NCI-H1694 (cell line): Measurements from ENCODE around the gene ARHGEF38.

Experiments used
- DNase-seq: peaks from one replicate; lab custom pipeline; 2025; lab: John Stamatoyannopoulos, UW

The ARHGEF38 gene

DNA sequence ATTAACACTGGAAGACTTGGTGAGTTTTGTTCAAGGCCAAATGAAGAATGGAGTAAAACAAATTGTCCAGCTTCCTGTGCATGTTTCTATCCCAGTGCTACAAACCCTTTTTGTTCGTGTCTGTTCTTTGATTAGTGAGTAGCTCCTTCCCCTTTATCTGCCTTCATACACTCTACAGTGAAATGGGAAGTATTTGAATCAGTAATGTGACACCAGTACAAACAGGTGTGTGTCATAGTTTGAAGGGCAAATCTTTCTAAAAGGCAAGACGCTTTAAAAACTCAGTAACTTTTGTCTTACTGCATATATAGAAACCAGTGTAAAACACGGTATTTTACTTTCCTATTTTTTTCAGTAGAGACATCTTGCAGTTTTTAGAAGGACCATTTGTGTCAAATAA lies 5.9 kb downstream of the ARHGEF38 start:
- no peak for DNase-seq

GRCh38 chr4:105560421-105560848 lies 8.0 kb downstream of the ARHGEF38 start:
- no peak for DNase-seq

DNA sequence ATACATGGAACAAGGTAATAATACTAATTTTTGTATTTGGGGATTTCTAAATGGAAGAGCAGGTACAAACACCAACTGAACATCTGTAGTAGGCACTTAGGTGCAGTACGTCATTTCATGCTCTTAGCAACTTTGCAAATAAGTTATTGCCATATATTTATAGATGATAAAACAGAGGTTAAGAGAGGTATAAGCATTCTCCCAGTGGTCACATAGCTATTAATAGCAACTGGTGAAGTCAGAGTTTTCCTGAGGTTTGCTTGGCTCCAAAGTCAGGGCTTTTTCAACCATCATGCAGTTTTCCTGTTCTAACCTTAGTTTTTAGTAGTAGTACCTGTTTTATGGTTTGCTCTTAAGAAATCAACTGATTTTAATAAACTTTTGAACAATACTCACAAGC lies 10.9 kb downstream of the ARHGEF38 start:
- no peak for DNase-seq

DNA sequence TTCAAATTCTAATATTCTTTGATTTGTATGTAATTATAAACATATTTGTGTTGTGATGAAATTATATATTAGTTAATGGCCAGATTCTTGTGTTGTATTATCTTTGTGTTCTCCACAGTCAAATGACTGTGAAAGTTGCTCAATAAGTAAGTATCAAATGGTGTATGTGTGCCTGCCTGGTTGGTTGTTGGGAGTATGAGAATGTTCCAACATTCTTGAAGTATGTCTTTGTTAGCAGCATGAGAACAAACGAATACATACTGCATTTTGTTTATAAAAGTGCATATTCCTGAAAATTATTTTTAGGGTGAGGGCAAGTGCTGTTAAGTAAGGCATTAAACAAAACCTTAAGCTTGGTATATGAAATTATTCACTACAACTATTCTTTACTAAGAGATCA lies 16.2 kb downstream of the ARHGEF38 start:
- no peak for DNase-seq

DNA sequence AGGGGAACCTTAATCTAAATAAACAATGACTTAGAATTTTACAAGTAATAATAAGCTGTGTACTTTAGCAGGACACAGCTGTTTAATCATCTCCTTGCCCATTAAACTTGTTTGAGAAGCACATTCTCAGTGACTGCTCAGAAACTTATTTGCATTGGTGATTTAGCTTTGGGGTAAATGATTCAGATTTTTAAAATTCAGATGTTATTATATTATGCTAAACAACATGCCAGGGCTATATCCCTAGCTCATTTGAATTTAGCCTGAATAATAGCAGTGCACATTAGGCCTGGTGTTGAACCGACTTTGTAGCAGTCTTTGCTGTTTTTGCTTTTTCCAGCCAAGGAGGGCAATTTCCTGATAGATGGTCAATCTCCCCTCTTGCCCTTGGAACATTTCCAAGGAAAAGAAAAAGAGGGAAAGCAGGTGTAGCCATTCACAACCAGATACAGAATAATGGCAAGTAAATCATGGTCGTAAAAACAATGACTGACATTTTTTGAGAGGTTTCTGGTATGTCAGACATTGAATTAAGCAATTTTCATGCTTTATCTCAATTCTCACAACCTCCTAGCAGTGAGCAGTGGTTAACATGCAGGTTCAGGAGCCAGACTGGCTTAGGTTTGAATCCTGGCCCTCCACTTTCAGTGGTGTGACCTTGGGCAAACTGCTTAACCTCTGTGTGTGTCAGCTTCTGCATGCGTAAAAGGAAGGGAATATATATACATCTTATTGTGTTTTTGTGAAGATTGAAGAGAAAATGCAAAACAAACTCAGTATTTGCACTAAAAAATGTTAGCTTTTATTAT lies 16.8 kb downstream of the ARHGEF38 start:
- no peak for DNase-seq

DNA sequence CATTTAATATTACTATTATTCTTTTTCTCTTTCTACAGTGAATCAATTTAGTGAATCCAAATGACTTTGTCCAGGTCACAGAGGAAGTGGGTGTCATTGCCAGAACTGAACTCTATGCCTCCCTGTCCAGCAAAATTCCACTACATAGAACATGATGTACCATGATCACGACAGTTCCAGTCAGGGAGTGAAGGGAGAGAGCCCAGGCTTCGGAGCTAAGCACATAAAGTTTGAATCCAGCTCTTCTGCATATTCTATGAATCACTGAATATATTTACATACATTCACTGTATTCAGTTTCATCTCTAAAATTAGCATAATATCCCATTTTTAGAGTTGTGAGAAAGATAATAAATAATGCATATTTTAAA lies 17.4 kb downstream of the ARHGEF38 start:
- DNase-seq: no peak

- DNase-seq: no peak
These were observed 19.9 kb downstream of the ARHGEF38 start for GRCh38 chr4:105572296-105572695.

- DNase-seq: no peak
These were observed 34.4 kb downstream of the ARHGEF38 start for GRCh38 chr4:105586638-105587328.

DNA sequence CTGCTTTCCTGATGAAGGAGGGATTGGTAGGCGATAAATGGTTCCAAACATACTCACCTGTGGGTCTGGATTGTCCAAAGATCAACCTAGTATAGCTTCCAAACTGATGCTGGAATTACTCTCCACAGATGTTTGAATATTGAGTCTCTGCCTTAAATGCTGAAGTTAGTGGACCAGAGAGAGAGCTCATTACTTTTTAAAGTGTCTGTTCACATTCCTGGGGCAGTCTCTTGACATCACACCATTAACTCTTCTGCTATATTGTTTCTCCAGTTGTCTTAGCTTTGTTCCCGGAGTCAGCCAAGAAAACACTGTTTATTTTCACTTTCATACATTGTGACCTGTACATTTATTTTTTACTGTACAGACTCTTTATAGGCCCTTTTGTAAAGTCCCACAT lies 35.4 kb downstream of the ARHGEF38 start:
- DNase-seq: no peak

DNA sequence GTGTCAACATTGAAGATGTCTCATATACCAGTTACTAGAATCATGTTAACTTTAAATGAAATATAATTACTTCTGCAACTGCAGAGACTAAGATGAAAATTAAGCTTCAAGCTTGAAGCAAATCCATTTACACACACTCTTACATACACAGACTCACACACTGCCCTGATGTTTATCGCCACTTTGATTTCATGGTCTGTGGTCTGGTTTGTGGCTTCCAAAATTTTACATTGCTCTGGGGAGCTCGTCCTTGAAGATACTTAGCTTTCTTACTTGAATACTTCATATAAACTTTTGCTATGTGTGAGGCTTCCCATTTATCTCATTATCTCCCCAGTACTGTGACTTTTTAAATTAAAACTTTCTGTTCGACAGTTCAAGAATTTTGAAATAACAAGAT lies 35.8 kb downstream of the ARHGEF38 start:
- DNase-seq: no peak

DNA sequence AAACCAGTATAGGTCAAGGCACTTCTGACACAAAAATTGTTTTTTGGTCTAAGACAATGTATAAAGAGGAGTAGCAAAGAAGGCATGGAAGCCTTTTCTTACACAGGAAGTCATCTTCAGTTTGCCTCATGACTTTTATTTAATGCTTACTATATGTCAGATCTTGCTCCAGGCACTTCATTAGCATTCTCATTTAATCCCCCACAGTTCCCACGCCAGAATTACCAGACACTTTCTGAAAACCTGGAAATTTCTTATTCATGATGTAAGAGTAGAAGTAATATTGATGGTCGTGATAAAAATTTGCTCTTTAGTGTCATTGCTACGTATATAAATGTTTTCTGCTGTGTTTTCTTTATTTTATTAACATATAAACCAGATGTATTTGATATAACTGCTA lies 39.2 kb downstream of the ARHGEF38 start:
- DNase-seq: no peak

DNA sequence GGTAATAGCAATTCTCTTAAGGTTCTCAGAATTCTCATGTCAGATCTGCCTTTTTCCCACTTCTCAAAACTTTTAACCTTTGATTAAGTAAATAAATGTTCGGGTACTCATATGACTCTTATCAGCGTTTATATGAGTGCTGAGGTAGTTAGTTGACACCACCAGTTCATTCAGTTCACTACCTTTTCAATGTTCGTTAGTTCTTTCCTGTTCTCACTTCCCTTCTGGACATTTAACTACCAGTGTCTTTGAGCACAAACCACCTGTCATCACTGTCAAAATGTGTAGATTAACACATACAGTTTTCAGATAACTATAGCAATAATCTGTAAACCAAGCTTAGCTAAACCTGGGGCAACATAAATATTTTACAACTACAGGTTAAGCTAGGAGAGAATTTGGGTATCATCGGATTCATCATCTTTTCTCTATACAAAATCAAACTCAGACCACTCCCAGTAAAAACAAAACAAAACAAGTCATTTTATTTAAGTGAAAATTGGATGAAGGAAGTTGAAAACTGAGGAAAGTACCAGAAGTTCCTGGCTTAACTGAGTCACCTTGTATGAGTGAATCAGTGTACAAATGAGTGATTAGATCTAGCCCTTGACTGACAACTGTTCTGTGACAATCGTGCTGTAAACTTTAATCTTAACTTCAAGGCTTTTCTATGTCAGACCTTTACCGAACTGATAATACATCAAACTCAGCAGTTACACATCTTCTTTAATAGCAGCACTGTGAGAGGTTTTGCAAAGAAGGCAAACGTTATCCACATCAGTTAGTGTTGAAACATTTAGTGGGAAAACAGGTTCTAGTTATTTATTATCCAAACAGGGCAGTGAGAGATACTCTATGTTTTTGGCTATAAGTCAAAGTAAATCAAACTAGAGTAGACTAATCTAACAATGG lies 41.9 kb downstream of the ARHGEF38 start:
- no peak for DNase-seq

DNA sequence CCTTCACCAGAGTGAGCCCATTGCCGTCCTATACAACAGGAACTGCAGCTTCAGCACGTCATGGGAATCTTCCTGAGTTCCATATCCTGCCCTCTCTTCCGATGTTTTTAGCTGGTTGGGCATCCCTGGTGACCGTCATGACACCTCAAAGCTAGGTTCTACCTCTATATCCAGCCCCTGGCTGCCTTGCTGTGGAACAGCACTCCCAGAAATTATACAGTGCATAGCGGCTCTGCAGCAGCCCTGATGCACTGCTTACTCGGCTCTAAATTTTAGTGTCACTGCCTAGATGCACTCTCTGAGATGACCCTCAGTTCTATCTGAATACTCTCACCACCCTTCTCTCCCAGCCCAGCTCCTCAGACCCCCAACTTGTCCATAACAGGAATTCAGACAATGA lies 44.3 kb downstream of the ARHGEF38 start:
- no peak for DNase-seq

DNA sequence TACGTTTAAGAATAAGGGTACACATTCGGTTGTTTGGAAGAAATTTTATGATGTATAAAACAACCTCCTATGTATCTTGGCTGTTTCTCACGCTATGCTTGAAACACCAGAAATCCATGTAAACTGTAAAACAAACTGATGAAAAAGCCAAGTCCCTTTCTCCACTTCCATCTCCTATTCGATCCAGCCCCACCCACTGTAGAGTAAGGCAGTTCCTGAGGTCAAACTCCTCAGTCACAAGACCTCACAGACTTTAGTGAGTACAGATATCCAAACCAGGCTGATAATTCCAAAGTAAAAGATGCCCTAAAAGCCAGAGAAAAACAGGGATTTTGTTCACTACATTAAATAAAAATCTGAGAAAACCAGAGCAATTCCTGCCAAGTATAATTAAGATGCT lies 45.6 kb downstream of the ARHGEF38 start:
- no peak for DNase-seq

- DNase-seq: no peak
These were observed 46.4 kb downstream of the ARHGEF38 start for GRCh38 chr4:105598787-105599186.

DNA sequence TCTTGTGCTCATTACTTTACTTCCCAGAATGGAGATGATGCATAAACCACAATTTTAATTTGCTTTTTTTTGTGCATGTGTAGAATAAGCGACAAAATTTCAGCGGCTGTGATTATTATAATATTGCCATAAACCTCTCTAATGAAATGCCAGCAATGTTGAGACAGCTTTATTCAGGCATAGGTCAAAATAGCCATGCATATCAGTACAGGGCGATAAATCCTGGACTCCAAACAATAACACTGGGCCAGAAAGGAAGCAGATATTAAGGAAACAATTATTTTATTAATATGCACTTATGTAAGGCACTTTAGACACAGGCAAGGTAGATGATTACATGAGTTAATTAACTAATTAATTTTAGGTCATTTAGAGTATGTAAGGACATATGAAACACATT lies 47.1 kb downstream of the ARHGEF38 start:
- no peak for DNase-seq

GRCh38 chr4:105599932-105600655 lies 47.7 kb downstream of the ARHGEF38 start:
- DNase-seq: no peak

- no peak for DNase-seq
These were observed 48.5 kb downstream of the ARHGEF38 start for GRCh38 chr4:105600951-105601350.

DNA sequence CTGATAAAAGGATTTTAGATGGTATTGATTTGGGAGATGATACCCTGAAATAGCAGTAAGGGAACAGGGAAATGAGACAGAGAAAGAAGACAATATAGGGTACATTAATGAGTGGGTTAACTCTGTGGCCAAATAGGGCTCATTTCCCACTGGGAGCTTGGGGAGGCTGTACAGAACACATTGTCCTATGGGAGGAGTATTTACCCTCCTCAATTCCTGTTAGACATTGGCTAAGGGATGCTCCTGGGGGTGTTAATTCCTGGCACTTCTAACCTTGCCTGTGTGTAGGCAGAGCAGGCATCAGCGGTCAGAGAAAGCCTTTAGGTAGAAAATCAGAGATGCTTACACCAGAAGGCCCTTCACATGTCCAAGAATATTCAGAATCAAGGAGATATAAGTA lies 49.0 kb downstream of the ARHGEF38 start:
- no peak for DNase-seq

DNA sequence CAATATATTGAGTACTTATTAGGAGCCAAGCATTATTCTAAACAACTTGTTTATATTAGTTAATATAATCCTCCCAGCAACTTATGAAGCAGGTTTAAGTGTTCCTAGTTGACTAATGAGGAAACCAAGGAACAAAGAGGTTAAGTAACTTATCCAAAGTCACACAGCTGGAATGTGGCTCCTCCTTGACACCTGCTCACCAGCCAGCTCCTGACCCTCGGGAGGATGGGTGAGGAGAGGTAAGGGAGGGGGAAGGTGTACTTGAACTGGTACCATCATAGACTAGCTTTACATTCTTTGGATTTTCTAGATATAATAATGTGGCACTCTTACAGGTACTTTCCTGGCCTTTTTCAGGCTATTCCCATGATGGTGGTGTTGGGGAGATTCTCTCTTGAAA lies 50.7 kb downstream of the ARHGEF38 start:
- DNase-seq: no peak

DNA sequence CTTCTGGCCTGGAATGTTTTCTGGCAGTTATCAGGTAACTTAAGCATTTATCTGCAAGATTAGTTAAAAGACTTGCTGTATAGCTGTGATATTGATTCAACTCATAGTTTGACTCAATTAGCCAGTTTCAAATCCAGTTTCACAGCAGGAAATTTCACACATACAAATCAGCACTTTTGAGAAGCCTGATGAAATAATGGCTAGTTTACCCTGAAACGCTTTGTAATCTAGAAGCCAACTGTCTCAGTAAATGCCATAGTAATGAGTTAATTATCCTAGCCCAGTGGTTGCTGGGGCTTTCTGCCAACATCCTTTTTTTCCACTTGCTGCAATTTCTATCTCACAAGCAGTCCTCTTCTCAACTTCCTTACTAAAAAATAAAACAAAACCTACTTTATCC lies 53.1 kb downstream of the ARHGEF38 start:
- DNase-seq: peak; percentile 46

DNA sequence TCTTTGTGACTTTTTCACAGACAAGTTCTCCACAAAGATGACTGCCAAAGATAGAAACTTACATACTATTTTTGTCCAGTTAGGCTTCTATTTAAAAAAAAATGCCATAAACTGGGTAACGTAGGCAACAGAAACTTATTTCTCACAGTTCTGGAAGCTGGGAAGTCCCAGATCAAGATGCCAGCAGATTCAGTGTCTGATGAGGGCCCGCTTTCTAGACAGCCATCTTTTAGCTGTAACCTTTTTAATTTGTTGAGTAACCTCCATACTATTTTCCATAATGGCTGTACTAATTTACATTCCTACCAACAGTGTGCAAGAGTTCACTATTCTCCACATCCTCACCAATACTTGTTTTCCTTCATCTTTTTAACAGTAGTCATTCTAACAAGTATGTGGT lies 55.5 kb downstream of the ARHGEF38 start:
- DNase-seq: no peak
